T follicular helper cell (primary cell): ENCODE measurements around the gene IRAG1.
A peak's percentile ranks its signal among the peaks of the same experiment; 100 is the strongest.

Source experiments
- DNase-seq: peaks from one replicate; pipeline ENCODE4 v3.0.0-alpha.2; 2020; ENCODE audit warnings: low read depth
- total RNA-seq, 2 experiments: gene quantifications; one replicate each; lab custom pipeline; 2026; lab: John Stamatoyannopoulos, UW

The IRAG1 gene
- 0 reads per million in 2 experiments for total RNA-seq

DNA sequence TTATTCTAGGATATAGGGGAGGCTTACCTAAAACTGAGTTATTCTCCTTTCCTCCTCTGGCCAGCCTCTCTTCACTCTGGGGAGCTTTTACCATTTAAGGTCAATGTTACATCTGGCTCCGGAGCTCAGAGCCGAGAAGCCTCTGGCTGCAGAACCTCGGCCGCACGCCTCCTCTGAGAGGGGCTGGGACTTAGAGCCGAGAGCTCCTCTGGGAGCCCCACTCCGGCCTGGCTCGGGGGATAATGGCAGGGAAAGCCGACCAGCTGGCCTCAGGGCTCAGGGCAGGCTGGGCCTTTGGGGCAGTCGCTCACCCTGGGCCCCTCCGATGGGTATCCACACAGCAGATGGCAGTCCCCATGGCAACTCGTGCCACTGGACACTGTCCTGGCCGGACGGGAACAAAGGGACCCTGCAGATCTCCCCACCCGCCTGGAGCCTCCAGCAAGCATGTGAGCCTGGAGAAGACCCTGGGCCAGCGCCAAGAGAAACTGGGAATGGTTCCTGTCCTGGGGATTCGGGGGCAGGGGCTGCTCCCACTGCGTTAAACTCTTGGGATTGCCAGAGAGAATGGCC, at the start of gene IRAG1:
Gene IRAG1 (minus strand): TSS at position 247 of the 573 bp plus-strand sequence. CDS start 153 bp downstream, at position 94.
- DNase-seq: no peak

DNA sequence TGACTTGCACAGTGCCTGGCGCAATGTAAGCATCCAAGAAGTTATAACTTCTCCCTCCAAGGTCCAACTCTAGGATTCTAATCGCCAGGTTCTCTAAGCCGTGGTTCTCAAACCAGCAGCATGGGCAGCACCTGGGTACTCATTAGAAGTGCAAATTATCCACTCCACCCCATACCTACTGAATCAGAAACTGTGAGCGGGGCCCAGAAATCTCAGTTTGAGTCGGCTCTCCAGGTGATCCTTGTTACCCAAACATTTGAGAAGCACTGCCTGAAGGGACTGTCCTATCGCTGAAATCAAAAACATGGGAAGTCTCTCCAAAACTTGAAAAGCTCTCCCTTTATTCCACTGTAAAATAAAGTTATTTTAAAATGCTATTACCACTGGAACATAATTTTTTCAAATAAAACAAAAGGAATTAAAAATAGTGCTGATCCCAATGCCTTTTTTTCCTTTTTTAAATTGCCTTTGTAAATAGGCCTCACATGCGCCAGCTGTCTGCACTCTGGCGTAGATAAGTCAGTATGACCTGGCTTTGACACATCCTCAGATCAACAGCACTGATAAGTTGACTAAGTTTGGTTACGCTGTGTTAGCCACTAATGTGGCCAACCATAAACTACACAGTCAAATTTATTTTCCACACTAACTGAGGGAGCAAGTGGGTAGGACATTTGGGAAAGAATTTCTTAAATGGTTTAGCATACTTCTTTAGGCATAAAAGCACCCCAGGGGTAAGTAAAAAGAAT, 49.1 kb upstream of the IRAG1 start:
- DNase-seq: no peak

GRCh38 chr11:10735481-10736475, 42.2 kb upstream of the IRAG1 start:
- peak; percentile 75 for DNase-seq

DNA sequence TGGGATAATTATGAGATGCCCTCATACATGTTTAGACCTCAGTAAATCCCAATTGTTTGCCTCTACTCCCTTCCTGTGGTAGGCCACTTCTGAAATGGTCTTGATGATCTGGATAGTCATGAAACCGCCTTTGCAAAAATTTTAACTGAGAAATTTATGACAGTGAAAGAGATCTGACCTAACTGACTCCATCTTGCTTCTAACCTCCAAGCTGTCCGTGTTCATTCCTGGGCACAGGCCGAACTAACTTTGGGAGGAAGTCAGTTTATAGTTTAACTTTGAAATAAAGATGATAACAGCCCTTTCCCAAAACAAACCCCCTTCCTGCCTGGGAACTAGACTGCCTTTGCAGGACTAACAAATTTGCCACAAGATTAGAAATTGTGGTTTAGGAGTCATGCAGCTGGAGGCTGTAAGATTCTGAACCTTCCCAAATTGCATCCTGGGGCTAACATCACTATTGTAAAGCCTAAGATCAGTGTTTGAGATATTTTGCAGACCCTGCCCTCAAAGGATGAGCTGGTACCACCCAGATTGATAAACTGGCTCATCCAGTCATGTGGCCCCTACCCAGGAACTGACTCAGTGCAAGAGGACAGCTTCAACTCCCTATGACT, 37.6 kb upstream of the IRAG1 start:
- DNase-seq: no peak

DNA sequence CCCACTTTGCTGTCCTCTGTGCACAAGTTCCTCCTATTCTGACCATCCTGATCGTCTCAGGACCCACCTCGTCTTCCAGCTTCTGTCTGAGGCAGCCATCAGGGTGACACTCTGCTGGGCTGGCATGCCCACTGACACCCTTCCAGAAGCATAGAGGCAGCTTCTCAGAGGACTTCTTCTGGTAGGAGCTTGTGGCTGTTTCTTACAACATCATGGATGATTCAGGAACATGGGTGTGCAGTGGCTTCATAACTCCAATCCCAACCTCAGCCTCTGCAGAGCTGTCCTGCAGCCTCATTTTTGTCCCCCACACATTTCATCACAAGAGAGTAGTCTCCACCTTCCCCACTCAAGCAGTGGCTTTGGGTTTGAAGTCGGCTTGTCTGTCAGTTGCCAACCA, 36.6 kb upstream of the IRAG1 start:
- DNase-seq: no peak

DNA sequence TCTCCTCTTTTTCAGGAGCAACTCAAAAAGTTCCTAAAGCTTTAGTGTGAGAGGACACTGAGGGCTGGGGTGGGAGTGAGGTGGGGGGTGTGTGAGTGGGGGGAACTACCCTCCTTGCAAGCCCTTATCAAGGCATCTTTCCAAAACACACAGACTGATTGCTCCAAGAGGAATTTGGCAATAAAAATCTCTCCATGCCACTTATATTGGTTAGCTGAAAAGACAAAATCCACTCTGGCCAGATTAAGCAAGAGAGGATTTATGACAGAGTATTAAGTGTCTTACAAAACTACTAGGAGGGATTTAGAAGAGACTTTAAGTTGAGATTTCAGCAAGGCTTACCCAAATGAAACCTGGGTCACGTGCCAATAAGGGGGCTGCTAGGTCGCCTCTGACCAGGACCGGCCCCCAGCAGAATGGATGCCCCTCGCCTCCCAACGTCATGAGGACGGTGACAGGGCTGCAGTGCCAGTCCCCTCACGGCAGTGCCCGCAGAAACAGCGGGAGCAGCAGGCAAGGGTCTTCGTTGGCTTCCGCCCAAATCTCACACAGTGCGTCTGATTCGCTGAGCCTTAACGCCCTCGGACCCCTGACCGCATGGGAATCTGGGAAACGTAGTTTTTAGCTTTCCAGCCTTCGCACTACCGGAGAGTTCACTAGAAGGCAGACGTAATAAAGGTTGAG, 35.4 kb upstream of the IRAG1 start:
- DNase-seq: no peak

DNA sequence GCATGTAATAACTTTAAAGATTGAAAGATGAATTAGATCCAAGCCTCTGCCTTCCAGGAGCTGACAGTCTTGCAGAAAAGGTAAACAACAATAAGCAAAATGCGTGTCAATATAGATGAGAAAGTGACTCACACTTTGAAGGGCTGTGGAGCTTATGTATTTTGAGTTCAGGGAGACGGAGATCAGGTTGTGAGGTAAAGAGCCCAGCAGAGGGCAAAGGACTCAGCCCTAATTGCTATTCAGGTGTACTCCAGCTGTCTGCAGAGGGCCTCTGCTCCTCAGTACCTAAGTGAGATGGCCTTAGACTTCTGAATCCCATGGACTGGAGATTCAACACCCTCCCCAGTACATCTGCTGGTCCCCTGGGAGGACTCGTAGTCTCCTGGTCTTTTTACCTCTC, 34.6 kb upstream of the IRAG1 start:
- DNase-seq: no peak

- DNase-seq: no peak
Observed at GRCh38 chr11:10727146-10727851, 33.7 kb upstream of the IRAG1 start.

- DNase-seq: no peak
Observed at GRCh38 chr11:10725907-10726253, 32.3 kb upstream of the IRAG1 start.

GRCh38 chr11:10725114-10725906, 31.8 kb upstream of the IRAG1 start:
- DNase-seq: no peak

- no peak for DNase-seq
Observed at GRCh38 chr11:10722307-10722706, 28.8 kb upstream of the IRAG1 start.

DNA sequence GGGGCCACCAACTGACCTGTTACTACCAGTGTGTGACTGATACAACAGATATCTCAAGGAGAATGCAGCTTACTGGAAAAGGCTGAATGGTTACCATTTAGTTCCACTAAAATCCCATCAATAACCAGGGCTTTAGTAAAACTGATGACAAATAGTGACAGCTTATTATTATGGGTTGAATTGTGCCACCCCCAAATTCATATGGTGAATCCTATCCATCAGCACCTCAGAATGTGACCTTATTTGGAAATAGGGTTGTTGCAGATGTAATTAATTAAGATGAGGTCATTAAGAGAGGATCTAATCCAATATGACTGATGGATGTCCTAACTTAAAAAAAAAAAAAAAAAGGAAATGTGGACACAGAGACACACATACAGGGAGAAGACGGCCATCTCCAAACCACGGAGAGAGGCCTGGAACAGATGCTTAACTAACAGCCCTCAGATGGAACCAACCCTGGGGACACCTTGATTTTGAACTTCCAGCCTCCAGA, 27.4 kb upstream of the IRAG1 start:
- no peak for DNase-seq

DNA sequence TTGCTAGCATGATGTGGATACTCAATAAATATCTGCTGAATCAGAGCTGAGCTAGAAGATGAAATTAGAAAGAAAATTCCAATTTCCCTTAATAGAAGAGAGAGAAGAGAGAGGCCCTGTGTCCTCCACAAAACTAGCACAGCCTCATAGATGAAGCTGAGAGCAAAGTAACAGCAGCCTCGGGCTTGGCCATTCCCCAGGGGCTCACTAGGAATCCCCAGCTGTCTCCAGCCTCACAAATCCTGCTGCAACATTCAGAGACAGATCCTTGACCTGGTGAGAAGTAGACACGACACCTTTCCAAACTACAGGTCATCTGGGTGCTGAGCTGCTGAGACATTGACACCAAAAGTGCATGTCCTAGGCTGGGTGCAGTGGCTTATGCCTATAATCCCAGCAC, 26.1 kb upstream of the IRAG1 start:
- no peak for DNase-seq

DNA sequence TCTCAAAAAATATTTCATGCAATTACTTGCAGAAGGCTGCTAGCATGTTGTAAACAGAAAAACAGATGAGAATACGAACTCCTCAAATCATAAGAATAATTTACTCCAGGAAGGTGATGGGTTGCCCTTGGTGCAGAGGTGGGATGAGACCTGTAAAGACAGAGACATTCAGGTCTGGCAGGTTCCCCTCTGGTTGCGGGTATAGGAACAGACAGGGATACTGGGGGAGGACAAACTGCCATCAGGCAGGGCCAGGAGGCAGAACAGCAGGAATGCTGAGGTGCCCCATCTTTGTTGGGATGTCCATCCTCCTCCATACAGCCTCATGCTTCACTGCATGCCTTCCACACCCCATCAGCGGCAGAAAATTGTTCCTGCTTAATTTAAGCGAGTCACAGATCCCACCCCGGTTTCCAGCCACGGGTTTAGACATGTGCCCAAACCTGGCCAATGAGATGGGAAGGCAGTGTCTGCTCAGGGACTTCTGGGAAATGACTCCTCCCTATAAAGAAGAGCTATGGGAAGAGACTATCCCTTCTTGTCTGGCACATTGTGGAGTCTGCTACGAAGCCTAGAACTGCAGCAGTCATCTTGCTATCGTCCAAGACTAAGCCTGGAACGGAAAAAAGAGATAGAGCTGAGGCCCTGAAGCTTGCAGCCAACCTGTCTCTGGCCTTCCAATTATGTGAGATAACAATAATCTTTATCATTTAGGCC, 23.1 kb upstream of the IRAG1 start:
- no peak for DNase-seq

GRCh38 chr11:10716122-10716521, 22.6 kb upstream of the IRAG1 start:
- DNase-seq: no peak

DNA sequence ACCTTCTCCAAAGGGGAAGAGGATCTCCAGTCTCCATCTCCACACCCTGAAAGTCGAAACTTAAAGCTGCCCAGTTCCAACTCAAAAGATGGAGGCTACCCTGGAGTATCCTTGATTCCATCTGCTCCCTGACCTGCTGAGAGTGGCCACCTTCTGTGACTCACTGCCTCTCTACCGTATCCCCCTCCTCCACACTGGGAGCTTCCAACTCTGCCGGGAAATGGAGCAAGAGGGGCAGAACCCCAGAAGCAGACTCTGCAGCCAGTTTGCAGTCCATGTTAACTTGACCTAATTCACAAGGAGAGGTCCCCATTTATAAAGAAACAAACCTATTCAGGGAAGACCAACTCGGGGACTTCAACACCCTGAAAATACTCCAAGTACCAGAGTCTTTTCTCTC, 22.0 kb upstream of the IRAG1 start:
- no peak for DNase-seq

DNA sequence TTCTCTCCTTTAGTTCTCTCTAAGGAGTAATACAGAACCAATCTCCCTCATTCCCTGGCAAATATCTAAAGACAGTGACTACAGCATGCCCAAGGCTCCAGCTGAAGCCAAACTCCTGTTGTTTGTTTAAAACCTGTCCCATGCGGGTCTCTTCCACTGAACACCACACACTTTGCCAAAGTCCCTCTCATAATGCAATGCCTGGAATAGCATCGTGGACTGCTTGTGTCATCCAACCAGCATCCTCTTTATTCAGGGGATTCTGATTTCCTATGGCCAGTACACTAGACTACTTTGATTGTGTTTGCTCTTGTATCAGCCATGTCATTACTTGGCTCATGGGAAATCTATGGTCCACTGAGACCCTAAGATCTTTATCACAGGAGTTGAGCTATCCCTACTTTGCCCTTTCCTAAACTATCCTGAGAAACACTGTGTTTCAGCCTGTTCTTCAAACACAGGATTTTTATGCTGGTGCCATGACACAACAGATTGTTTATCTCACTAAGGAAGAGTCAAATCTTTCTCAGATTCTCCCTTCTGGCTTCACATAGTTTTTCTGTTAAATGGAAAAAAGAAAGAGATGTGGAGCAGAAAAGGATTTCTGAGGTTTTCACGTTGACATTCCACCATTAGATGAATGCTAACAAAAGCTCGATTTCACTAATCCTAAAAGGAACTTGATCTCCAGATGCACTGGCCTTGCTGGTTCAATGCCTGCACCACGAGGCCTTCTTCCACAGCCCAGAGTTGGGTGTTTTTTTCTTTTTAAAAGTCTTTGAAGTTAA, 15.9 kb upstream of the IRAG1 start:
- DNase-seq: no peak

DNA sequence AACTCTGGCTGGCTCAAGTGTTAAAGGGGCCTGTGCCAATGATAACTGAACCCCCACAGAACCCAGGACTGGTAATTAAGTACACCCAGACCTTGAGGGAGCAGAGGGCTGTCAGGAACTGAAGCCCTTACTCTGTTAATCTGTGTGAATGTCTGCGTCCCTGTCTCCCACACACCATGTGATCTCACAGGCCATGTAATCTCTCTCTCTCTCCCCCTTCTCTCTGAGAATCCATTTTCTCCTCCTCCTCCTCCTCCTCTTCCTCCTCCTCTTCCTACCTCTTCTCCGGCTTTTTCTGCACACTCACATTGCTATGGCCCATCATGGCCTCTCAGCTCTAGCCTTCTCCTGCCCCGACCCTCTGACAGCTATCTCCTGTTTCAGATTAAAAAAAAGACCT, 14.6 kb upstream of the IRAG1 start:
- no peak for DNase-seq
